ENCODE data around the gene CEP83. TPM values are rescaled to one million over a fixed set of nuclear protein-coding genes. Genes with fewer than 3 reads are reported as not detected.

Gene CEP83
- total and polyA plus RNA-seq, 10 donors = 6.8 to 29.0 (median 14.0) TPM

GRCh38 chr12:94503619-94504018 lies 44.0 kb upstream of the CEP83 start:
- Histone ChIP-seq H3K9me3 (peaks cover 0 to 22% (median 11%) of the 10 kb centered on the region in 8 donors), H3K36me3 (no peaks in the 10 kb centered on the region), H3K27ac (no peak overlapping the region), H3K4me1 (no peaks in the 10 kb centered on the region), H3K4me3 (no peak overlapping the region), H3K27me3 (replicated peaks in 1 of 7) (no peaks in the 10 kb centered on the region)
- WGBS, 5 donors = 0 to 100% (median 45%) methylated on average over 1 of the region's 1 CpG
- intact Hi-C loops (cut with DNase I; ENCODE audit: low total_unique reads) = no loop called here
- TF ChIP-seq CTCF (IDR thresholded peaks at IDR 0.05 in 8 of 11, conservative IDR thresholded peaks at IDR 0.05 in 3 of 11) (no peak), POLR2A (IDR thresholded peaks at IDR 0.05) (no peak), POLR2AphosphoS5 (IDR thresholded peaks at IDR 0.05) (no peak)
- DNase-seq = no peak

GRCh38 chr12:94500831-94501567 lies 41.3 kb upstream of the CEP83 start:
- TF ChIP-seq POLR2A (IDR thresholded peaks at IDR 0.05) = no peak
- no peak for TF ChIP-seq CTCF (IDR thresholded peaks at IDR 0.05 in 8 of 11, conservative IDR thresholded peaks at IDR 0.05 in 3 of 11)
- TF ChIP-seq POLR2AphosphoS5 (IDR thresholded peaks at IDR 0.05) = no peak
- intact Hi-C loops (cut with DNase I; ENCODE audit: low total_unique reads) = no loop called here
- H3K4me3 ChIP-seq = no peak overlapping the region
- H3K27me3 ChIP-seq (replicated peaks in 1 of 7) = no peaks in the 10 kb centered on the region
- DNase-seq = no peak
- H3K4me1 ChIP-seq = no peaks in the 10 kb centered on the region
- no peaks in the 10 kb centered on the region for H3K36me3 ChIP-seq
- H3K27ac ChIP-seq = no peak overlapping the region
- 51 to 75% (median 65%) methylated on average over 3 of the region's 3 CpGs for WGBS, 5 donors
- peaks cover 0 to 33% (median 16%) of the 10 kb centered on the region in 8 donors for H3K9me3 ChIP-seq

DNA sequence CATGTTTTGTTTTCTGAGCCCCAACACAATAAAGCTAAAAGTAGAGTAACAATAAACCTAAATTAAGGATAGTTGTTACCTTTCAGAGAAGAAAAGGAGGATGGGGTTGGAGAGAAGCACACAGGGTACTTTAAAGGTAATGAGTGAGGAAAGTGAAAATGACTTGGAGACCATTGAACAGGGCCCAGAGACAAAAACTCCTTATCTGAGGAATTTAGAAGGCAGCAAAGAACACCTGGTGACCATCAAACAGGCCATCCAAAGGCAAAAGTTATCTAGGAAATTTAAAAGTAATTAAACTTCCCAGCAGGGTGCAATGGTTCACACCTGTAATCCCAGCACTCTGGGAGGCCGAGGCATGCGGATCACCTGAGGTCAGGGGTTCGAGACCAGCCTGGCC lies 39.0 kb upstream of the CEP83 start:
- H3K36me3 ChIP-seq = no peaks in the 10 kb centered on the region
- no peak overlapping the region for H3K27ac ChIP-seq
- H3K9me3 ChIP-seq = peaks cover 0 to 33% (median 16%) of the 10 kb centered on the region in 8 donors
- 76 to 91% (median 90%) methylated on average over 3 of the region's 3 CpGs for WGBS, 5 donors
- DNase-seq = no peak
- H3K27me3 ChIP-seq (replicated peaks in 1 of 7) = no peaks in the 10 kb centered on the region
- H3K4me3 ChIP-seq = no peak overlapping the region
- H3K4me1 ChIP-seq = no peaks in the 10 kb centered on the region
- TF ChIP-seq CTCF (IDR thresholded peaks at IDR 0.05 in 8 of 11, conservative IDR thresholded peaks at IDR 0.05 in 3 of 11) = no peak
- no peak for TF ChIP-seq POLR2A (IDR thresholded peaks at IDR 0.05)
- no peak for TF ChIP-seq POLR2AphosphoS5 (IDR thresholded peaks at IDR 0.05)
- intact Hi-C loops (cut with DNase I; ENCODE audit: low total_unique reads) = no loop called here

DNA sequence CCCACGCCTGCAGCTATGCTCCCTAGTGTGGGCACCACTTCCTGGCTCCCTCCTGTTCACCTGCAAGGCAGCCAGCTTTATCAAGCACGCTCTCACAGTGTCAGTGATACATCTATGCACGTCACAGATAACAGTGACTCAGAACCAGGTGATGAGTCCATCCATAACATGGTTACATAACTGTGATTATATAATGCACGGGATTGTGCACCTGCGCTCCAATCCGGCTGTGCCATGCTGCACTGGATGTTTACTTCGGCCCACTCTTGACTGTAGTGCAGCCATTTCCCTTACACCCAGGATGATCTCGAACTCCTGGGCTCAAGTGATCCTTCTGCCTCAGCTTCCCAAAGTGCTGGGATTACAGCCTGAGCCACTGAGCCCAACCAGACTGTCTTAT lies 38.4 kb upstream of the CEP83 start:
- Histone ChIP-seq H3K4me3 (no peak overlapping the region), H3K36me3 (no peaks in the 10 kb centered on the region), H3K9me3 (peaks cover 0 to 32% (median 16%) of the 10 kb centered on the region in 8 donors), H3K27me3 (replicated peaks in 1 of 7) (no peaks in the 10 kb centered on the region), H3K4me1 (no peaks in the 10 kb centered on the region), H3K27ac (no peak overlapping the region)
- WGBS, 5 donors = 85 to 93% (median 90%) methylated on average over 8 of the region's 8 CpGs
- intact Hi-C loops (cut with DNase I; ENCODE audit: low total_unique reads) = no loop called here
- DNase-seq = no peak
- TF ChIP-seq CTCF (IDR thresholded peaks at IDR 0.05 in 8 of 11, conservative IDR thresholded peaks at IDR 0.05 in 3 of 11) (no peak), POLR2A (IDR thresholded peaks at IDR 0.05) (no peak), POLR2AphosphoS5 (IDR thresholded peaks at IDR 0.05) (no peak)

Measured in spleen (tissue), 11 donors.